DOHH2 (cell line): ENCODE results near the gene DNAH7.

ENCODE experiments used
- EZH2phosphoT487 ChIP-seq: fragments of 200-600 bp; sonication (generic); IDR thresholded peaks from 2 replicates; pipeline ENCODE4 v1.6.1; 2017; ENCODE audit warnings: borderline replicate concordance, mild to moderate bottlenecking, antibody characterized with exemption, low read length, moderate library complexity, mixed read lengths
- TF ChIP-seq, protein P1 (sequence below): fragments of 200-600 bp; sonication (generic); IDR thresholded peaks from one replicate; pipeline ENCODE4 v1.5.1; 2014; ENCODE audit warnings: antibody characterized with exemption, mild to moderate bottlenecking, low read depth, low read length; ENCODE audit not compliant: poor library complexity, severe bottlenecking

- TF ChIP-seq, protein P1, sequence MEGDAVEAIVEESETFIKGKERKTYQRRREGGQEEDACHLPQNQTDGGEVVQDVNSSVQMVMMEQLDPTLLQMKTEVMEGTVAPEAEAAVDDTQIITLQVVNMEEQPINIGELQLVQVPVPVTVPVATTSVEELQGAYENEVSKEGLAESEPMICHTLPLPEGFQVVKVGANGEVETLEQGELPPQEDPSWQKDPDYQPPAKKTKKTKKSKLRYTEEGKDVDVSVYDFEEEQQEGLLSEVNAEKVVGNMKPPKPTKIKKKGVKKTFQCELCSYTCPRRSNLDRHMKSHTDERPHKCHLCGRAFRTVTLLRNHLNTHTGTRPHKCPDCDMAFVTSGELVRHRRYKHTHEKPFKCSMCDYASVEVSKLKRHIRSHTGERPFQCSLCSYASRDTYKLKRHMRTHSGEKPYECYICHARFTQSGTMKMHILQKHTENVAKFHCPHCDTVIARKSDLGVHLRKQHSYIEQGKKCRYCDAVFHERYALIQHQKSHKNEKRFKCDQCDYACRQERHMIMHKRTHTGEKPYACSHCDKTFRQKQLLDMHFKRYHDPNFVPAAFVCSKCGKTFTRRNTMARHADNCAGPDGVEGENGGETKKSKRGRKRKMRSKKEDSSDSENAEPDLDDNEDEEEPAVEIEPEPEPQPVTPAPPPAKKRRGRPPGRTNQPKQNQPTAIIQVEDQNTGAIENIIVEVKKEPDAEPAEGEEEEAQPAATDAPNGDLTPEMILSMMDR, result no peak
- TF ChIP-seq EZH2phosphoT487, result no peak
These were observed 164.7 kb downstream of the DNAH7 start for GRCh38 chr2:195903956-195904355.
